ENCODE results near the gene CACNB4.

The CACNB4 gene

DNA sequence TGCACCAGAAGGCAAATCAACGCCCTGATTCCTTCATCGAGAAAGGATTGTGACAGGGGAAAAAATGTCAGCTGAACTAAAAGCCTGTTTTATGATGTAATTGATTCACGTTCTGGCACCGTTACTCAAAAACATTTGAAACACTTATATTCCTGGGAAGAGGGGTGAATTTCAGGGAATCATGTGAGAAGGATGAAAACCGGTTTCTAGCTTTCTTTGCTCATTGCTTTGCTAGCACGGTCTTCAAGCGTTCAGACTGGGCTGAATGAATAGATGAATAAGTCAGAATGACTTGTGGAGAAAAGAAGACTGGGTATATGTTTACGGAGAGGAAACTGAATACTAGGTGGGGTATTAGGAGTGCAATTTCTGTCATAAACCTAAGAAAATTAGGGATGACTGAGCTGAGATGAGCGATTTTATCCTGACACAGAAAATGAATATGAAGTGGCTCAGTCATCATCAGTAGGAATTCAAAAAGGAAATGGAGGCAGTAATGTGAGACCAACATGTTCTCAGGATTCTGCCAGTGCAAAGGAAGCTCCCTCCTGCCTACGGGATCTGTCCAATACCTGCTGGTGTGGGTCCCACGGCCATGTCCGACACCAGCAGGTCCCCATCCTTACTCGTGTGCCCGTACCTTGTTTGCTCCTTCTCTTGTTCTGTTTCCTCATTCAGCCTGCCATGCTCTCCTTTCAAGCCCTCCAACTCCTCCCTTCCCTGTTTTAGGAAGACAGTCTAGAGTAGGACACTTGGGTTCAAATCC, 146.0 kb downstream of the CACNB4 start:
- no peak for DNase-seq (ENCODE audit: low read depth)
- TF ChIP-seq, protein P1, sequence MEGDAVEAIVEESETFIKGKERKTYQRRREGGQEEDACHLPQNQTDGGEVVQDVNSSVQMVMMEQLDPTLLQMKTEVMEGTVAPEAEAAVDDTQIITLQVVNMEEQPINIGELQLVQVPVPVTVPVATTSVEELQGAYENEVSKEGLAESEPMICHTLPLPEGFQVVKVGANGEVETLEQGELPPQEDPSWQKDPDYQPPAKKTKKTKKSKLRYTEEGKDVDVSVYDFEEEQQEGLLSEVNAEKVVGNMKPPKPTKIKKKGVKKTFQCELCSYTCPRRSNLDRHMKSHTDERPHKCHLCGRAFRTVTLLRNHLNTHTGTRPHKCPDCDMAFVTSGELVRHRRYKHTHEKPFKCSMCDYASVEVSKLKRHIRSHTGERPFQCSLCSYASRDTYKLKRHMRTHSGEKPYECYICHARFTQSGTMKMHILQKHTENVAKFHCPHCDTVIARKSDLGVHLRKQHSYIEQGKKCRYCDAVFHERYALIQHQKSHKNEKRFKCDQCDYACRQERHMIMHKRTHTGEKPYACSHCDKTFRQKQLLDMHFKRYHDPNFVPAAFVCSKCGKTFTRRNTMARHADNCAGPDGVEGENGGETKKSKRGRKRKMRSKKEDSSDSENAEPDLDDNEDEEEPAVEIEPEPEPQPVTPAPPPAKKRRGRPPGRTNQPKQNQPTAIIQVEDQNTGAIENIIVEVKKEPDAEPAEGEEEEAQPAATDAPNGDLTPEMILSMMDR (conservative IDR thresholded peaks at IDR 0.05; ENCODE audit: low read length), result no peak

DNA sequence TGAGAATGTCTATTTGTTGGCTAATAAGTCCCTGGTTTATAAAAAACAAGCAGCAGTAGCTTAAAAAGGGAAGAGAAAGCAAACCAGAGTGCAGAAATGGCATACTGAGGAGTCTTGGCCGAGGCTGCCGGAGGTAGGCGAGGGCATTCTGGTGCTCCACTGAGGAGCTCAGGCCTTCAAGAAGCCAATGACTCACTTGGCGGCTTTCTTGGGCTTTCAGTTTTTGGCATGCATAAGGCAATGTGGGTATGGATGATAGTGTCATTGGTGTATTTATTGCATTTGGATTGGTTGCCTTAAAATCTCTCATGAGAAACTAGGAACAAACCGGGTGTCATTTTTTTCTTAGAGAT, 151.1 kb downstream of the CACNB4 start:
- DNase-seq (ENCODE audit: low read depth), result no peak
- no peak overlapping the region for H3K4me3 ChIP-seq (ENCODE audit: low read length)
- TF ChIP-seq, protein P1 (conservative IDR thresholded peaks at IDR 0.05; ENCODE audit: low read length), result no peak

More for the DNA sequence above, 146.0 kb downstream of the CACNB4 start:
- no peak overlapping the region for H3K4me3 ChIP-seq (ENCODE audit: low read length)

DNA sequence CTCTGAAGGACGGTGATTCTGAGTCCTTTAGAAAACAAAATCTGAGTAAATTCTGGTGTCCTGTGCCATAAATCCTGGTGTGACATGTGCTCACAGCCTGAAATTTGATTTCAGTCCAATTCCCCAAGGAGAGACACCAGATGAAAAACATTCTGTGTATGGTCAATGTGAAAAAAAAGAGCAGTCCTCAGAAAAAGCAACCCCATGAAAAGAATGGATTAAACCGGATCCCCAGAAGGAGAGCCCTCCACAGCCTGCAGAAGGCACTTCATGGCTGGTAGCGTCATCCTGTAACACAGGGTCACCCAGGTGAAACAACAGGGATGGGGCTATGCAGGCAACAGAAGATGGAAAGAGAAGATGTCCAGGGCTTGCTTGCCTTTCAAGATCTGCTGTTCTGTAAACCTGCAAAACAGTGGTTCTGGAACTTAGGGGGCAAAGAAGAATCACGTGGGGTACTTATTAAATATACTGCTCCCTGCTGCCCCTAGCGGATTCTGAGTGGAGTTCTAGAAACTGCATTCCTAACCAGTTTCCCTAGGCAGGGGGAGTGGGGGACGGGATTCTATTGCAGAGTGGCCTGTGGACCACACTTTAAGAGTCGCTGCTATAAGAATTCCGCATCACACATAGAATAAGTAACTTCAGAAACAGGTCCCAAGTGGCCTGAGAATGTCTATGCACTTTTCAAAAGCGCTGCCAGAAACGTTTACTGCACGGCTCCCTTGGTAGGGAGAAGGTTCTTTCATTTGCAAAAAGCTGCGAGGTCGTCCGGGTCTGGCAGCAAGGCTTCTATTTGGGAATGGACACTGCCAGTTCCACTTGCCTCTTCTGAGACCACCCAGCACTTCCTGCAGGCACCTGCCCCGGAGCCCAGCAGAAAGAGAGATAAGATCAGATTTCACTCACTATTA, 151.7 kb downstream of the CACNB4 start:
- H3K4me3 ChIP-seq (ENCODE audit: low read length), result no peak overlapping the region
- no peak for DNase-seq (ENCODE audit: low read depth)
- TF ChIP-seq, protein P1 (conservative IDR thresholded peaks at IDR 0.05; ENCODE audit: low read length), result peak; percentile 42

DNA sequence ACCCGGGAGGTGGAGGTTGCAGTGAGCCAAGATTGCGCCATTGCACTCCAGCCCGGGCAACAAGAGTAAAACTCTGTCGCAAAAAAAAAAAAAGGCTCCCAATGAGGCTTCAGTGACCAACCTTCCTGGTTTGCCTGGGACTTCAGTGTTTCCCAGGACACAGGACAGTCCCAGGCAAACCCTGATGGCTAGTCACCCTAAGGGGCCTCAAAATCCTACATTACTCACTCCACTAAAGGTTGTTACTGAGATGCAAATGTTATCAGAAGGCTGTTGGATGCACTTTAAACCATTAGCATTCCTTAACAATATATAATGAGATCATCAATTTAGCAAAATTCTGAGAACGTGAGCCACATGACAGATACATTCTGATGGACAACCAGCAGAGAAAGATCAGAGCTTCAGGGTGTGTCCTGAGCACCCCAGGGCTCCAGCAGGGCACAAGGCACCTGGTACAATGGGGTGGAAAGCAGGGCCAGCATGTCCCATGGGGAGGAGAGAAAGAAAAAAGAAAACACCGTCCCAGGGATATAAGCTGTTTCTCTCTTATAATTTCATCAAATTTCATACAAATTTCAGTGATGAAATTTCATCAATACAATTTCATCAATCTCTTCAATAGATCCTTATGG, 152.5 kb downstream of the CACNB4 start:
- TF ChIP-seq, protein P1 (conservative IDR thresholded peaks at IDR 0.05; ENCODE audit: low read length), result no peak

DNA sequence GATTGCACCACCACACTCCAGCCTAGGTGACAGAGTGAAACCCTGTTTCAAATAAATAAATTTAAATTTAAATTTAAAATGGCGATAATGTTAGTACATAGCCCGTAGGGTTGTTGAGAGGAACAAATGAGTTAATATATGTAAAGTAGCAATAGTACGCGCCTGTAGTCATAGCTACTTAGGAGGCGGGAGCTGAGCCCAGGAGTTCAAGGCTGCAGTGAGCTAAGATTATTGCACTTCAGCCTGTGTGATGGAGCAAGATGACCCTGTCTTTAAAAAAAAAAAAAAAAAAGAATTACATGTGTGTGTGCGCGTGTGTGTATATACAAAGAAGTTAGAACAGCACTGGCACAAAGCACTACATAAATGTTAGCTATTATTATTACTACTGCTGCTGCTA, 153.2 kb downstream of the CACNB4 start:
- TF ChIP-seq, protein P1 (conservative IDR thresholded peaks at IDR 0.05; ENCODE audit: low read length), result no peak
- DNase-seq (ENCODE audit: low read depth), result no peak
- H3K4me3 ChIP-seq (ENCODE audit: low read length), result no peak overlapping the region

More for the DNA sequence above, 152.5 kb downstream of the CACNB4 start:
- DNase-seq (ENCODE audit: low read depth), result no peak
- no peak overlapping the region for H3K4me3 ChIP-seq (ENCODE audit: low read length)

DNA sequence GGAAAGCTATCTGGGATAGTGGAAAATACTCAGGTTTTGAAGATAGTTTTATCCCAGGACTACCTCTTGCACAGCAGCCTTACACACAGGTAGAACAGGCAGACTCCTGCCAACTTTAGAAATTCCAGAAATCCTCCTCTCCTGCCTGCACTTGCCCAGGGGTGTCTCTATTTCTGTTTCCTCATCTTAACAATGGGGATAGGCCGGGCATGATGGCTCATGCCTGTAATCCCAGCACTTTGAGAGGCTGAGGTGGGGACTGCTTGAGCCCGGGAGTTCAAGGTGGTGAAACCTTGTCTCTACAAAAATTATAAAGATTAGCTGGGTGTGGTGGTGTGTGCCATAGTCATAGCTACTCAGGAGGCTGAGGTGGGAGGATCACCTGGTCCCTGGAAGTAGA, 153.7 kb downstream of the CACNB4 start:
- TF ChIP-seq, protein P1 (conservative IDR thresholded peaks at IDR 0.05; ENCODE audit: low read length), result no peak
- no peak for DNase-seq (ENCODE audit: low read depth)
- no peak overlapping the region for H3K4me3 ChIP-seq (ENCODE audit: low read length)

Measured in AG10803 (cell line).